Stimulated activated CD4-positive, alpha-beta T cell treated with anti-CD3 and anti-CD28 coated beads, Interleukin-1b, Interleukin-23, amount 100 ng/mL, for 24 hours (primary cell): ENCODE results near the gene OTUB1.

ENCODE experiments used
- DNase-seq, 4 experiments: peaks; one replicate each; pipeline ENCODE4 v3.0.0-alpha.2; 2020; ENCODE audit warnings: low read depth in 4 of 4, low spot score in 1 of 4

The OTUB1 gene

GRCh38 chr11:63974259-63975143, 11.7 kb upstream of the OTUB1 start, which contains the start of gene COX8A:
Gene COX8A, plus strand, starts transcription at chr11:63974620. Its CDS starts 61 bp downstream, at chr11:63974681.
- DNase-seq = peak; percentile 77 to 92 (median 90)

GRCh38 chr11:63978551-63979239, 7.5 kb upstream of the OTUB1 start:
- DNase-seq = no peak

- no peak for DNase-seq
Measured at GRCh38 chr11:63979426-63979825, 6.8 kb upstream of the OTUB1 start.

- peak in 2 of 4 experiments; percentile 60 to 62 for DNase-seq
Measured at GRCh38 chr11:63985812-63986155, 454 bp upstream of the OTUB1 start.

- no peak for DNase-seq
Measured at GRCh38 chr11:63986932-63987513, 785 bp downstream of the OTUB1 start.

- DNase-seq = no peak
Measured at GRCh38 chr11:63991558-63991957, 5.3 kb downstream of the OTUB1 start.

- DNase-seq = no peak
Measured at GRCh38 chr11:63993100-63993499, 6.9 kb downstream of the OTUB1 start.

- DNase-seq = no peak
Measured at GRCh38 chr11:63993993-63994392, 7.8 kb downstream of the OTUB1 start.

GRCh38 chr11:63996512-63996911, 10.3 kb downstream of the OTUB1 start:
- DNase-seq = no peak

GRCh38 chr11:63997104-63997700, 11.0 kb downstream of the OTUB1 start:
- no peak for DNase-seq

- no peak for DNase-seq
Measured at GRCh38 chr11:63997801-63998337, 11.6 kb downstream of the OTUB1 start.

GRCh38 chr11:63998558-63999348, 12.5 kb downstream of the OTUB1 start:
- no peak for DNase-seq

- DNase-seq = peak; percentile 41 to 59 (median 46)
Measured at GRCh38 chr11:63999349-64000025, 13.2 kb downstream of the OTUB1 start.

GRCh38 chr11:64000026-64000739, 13.9 kb downstream of the OTUB1 start:
- peak; percentile 45 to 65 (median 53) for DNase-seq

- DNase-seq = no peak
Measured at GRCh38 chr11:64000740-64001483, 14.7 kb downstream of the OTUB1 start.

GRCh38 chr11:64001484-64002420, 15.5 kb downstream of the OTUB1 start:
- DNase-seq = no peak

GRCh38 chr11:64003807-64004589, 17.8 kb downstream of the OTUB1 start:
- DNase-seq = no peak
